HAP-1 (cell line): ENCODE measurements around the gene FHL3.

Source experiments
- DNase-seq, 2 experiments: peaks; one replicate each; pipeline ENCODE4 v3.0.0-alpha.2; 2016 to 2020; ENCODE audit warnings: low spot score in 2 of 2
- H3K27me3 ChIP-seq: fragments of 250-450 bp; sonication (Bioruptor Pico); 2 replicates; pipeline ENCODE4 v1.5.1; 2020; ENCODE audit warnings: low read depth, mild to moderate bottlenecking, moderate library complexity
- H3K36me3 ChIP-seq: fragments of 250-450 bp; sonication (Bioruptor Pico); replicated peaks from 2 replicates; pipeline ENCODE4 v1.5.1; 2020; ENCODE audit warnings: mild to moderate bottlenecking
- H3K4me1 ChIP-seq: fragments of 250-450 bp; sonication (Bioruptor Pico); 2 replicates; pipeline ENCODE4 v1.5.1; 2020; ENCODE audit warnings: mild to moderate bottlenecking
- H3K4me3 ChIP-seq: fragments of 250-450 bp; sonication (Bioruptor Pico); 2 replicates; pipeline ENCODE4 v1.5.1; 2020; ENCODE audit warnings: mild to moderate bottlenecking, moderate library complexity
- H3K9me3 ChIP-seq: fragments of 250-450 bp; sonication (Bioruptor Pico); 2 replicates; pipeline ENCODE4 v1.5.1; 2020; ENCODE audit warnings: mild to moderate bottlenecking, moderate library complexity
- in situ Hi-C: fragments of 300-500 bp; cut with MboI; formaldehyde crosslinking; loops from 3 replicates; pipeline ENCODE4 v1.14.3; 2020; ENCODE audit warnings: low sequenced_read_pairs, inconsistent platforms, mixed read lengths

The FHL3 gene

DNA sequence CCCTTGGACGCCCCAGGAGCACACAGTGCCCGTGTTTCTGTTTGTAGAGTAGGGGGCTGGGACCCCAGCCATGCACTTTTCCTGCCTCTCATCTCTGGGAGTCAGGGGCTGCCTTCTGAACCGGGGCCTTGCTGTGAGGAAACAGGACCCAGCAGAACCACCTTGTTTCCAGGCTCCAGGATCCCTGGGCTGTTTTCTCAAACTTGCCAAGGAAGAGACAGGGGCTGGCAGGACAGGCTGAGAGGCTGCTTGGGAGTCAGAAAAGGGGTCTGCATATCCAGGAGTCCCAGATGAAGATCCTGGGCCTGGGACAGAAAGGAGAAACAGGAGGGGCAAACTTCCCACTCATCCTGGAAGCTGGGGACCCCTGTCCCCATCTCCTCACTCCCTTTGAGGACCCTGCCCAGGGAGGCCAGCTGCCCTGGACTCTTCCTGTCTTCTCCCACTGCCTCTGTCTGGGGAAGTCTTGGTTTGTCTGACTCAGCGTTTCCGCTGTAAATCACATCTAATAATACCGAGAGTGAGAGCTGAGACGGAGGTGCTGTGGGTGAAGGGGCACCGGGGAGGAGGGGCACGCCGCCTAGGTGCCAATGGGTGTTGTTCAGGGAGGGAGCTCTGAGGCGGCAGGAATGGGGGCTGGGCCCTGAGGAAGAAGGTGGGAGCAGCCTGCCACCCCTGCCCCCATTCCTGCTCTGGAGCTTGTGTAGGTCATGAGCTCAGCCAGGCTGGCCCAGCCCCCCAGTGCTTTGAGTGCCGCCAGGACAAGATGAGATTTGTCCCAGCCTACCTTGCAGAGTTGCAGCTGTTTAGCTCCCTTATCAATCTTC lies 24.6 kb upstream of the FHL3 start:
- in situ Hi-C loops = loop anchor here (5.0 to 25.0 kb wide), 4 partner anchors 455 to 802 kb away; no protein-coding TSS in a partner anchor
- no peak overlapping the region for H3K4me3 ChIP-seq
- H3K36me3 ChIP-seq = peaks cover 11% of the 10 kb centered on the region
- no peaks in the 10 kb centered on the region for H3K4me1 ChIP-seq
- H3K9me3 ChIP-seq = no peaks in the 10 kb centered on the region
- H3K27me3 ChIP-seq = no peaks in the 10 kb centered on the region
- DNase-seq = no peak

DNA sequence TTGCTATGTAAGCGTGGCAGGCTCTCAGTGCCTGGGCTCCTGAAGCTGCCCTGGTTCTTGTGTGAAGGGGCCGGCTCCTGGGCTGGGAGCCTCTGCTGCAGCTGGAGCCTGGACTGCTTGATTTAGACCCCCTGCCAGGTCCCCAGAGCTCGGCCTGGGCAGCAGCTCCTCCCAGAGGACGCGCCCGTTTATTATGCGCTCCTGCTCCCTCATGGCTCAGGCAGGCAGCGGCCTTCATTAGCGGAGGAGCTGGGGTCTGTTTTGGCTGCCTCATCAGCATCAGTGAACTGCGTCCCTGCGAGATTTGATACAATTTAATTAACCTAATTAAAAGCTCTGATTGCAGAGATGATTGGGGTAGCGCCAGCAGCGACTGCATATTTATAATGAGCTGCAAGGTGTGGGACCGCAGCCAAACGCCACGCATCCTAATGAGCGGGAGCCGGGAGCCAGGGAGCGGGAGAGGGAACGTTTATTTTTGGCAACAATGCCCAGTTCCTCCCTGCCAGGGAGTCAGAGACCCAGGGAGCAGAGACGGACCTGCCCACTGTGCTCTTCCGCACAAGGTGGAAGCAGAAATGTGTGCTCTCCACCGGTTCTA lies 23.9 kb upstream of the FHL3 start:
- Histone ChIP-seq H3K4me1 (no peaks in the 10 kb centered on the region), H3K27me3 (no peaks in the 10 kb centered on the region), H3K4me3 (no peak overlapping the region), H3K9me3 (no peaks in the 10 kb centered on the region), H3K36me3 (peaks cover 15% of the 10 kb centered on the region)
- DNase-seq = peak; percentile 7 to 63
- in situ Hi-C loops = loop anchor here (5.0 to 25.0 kb wide), 3 partner anchors 456 to 803 kb away; no protein-coding TSS in a partner anchor

DNA sequence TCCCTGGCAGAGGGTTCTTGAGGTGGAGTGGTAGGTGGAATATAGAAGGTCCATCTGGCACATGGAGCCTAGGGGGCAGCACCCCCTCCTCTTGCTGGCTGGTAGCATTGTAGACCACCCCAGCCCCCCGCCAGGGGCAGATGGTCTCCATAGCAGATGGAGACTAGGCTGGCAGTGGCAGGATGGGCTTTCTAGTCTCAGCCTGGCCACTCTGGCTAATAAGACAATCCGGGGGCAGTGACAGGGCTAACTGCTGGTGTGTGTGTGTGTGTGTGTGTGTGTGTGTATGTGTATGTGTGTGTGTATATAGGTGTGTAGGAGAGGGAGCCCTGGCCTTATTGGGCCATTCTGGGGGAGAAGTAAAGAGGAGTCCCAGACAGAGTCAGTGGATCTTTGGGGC lies 23.4 kb upstream of the FHL3 start:
- Histone ChIP-seq H3K9me3 (no peaks in the 10 kb centered on the region), H3K27me3 (no peaks in the 10 kb centered on the region), H3K4me3 (no peak overlapping the region), H3K36me3 (peaks cover 20% of the 10 kb centered on the region), H3K4me1 (no peaks in the 10 kb centered on the region)
- in situ Hi-C loops = loop anchor here (5.0 to 25.0 kb wide), 3 partner anchors 456 to 804 kb away; no protein-coding TSS in a partner anchor
- no peak for DNase-seq

DNA sequence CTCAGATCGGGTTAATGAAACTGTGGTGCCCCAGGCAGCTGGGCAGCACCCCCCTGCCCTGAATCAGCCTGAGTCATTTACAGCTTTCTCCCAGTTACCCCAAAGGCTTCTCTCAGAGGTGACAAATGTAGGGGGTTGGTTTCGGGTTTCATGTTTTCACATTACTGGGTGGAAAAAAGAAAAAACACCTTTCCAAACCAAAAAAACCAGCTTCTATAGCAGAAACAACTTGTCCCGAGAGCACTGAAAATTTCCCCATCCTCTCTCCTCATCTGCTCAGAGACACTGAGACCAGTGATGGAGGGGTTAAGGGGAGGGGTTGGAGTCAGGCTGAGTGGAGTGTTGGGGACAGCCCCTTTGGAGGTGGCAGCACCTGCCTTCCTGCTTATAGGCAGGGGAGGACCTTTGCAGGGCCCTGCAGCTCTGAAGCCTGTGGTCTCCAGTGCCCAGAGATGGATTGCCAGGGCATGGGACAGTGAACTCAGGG lies 22.8 kb upstream of the FHL3 start:
- H3K4me1 ChIP-seq = no peaks in the 10 kb centered on the region
- DNase-seq = no peak
- H3K36me3 ChIP-seq = peaks cover 25% of the 10 kb centered on the region
- H3K27me3 ChIP-seq = no peaks in the 10 kb centered on the region
- in situ Hi-C loops = loop anchor here (5.0 to 25.0 kb wide), 3 partner anchors 457 to 804 kb away; no protein-coding TSS in a partner anchor
- no peaks in the 10 kb centered on the region for H3K9me3 ChIP-seq
- no peak overlapping the region for H3K4me3 ChIP-seq

DNA sequence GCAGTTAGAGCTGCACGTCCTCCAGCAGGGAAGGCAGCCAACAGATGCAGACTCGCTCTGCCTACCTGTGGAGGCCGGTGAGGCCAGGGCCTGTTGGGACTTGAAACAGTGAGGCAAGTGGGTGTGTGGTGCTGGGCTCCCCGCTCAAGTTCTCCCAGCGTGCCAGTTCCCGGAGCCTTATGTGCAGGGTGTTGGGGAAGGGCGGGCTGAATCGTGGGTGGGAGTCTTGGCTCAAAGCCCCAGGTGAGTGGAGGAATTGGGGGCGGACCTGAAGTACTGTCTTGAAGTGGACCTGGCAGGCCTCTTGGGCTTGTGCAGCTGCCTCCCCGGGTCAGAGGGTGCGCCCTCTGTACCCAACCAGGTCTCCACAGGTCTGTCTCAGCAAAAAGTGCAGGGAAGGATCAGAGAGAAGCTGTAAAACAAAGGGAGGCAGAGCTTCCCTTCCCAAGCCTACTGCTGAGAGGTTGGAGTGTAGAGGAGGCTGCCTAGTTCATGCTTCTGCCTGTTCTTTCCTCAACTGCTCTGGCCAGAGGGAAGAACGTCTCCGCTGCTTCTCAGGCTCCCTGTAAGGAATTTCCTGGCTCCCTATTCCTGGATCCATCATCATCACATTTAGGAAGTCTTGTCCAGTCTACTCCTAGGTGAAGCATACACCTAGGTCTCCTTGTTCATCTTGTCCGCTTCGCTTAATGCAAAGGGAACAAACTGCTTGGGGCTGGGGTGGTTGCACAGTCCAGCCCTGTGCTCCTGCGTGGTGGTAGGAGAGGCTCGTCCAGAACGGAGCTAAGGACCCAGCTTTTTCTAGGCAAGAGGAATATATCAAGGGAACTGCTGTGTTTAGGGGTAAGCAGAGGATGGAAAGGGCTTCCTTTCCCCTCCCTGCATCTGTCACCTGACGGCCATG lies 22.1 kb upstream of the FHL3 start:
- in situ Hi-C loops = loop anchor here (5.0 to 25.0 kb wide), 3 partner anchors 457 to 805 kb away; no protein-coding TSS in a partner anchor
- no peak for DNase-seq
- Histone ChIP-seq H3K36me3 (peaks cover 32% of the 10 kb centered on the region), H3K27me3 (no peaks in the 10 kb centered on the region), H3K4me3 (no peak overlapping the region), H3K4me1 (no peaks in the 10 kb centered on the region), H3K9me3 (no peaks in the 10 kb centered on the region)

DNA sequence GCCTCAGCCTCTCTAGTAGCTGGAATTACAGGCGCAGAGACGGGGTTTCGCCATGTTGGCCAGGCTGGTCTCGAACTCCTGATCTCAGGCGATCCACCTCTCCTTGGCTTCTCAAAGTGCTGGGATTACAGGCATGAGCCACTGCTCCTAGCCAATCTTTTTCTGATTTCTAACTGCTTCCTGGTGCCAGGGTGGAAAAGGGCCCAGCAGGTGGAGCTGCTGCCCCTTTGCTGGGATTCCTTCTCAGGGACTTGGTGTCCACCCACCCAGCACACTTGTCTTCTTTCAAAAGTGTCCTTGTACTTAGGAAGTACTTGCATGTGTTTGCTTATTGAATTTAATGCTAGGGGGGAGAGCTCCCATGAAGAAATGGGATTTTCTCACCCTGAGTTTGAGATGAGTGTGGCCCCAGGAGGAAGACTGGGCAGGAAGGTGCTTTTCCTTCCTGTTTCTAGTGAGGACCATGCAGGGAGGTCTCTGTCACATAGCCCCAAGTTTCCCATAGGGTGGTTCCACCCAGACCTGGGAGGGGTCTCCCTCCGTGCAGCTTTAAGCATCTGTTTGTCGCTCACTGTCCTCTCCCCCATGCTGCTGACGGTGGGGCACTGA lies 21.4 kb upstream of the FHL3 start:
- Histone ChIP-seq H3K27me3 (no peaks in the 10 kb centered on the region), H3K4me3 (no peak overlapping the region), H3K9me3 (no peaks in the 10 kb centered on the region), H3K4me1 (no peaks in the 10 kb centered on the region), H3K36me3 (peaks cover 38% of the 10 kb centered on the region)
- peak; percentile 40 to 72 for DNase-seq
- in situ Hi-C loops = loop anchor here (5.0 to 25.0 kb wide), 3 partner anchors 458 to 806 kb away; no protein-coding TSS in a partner anchor

DNA sequence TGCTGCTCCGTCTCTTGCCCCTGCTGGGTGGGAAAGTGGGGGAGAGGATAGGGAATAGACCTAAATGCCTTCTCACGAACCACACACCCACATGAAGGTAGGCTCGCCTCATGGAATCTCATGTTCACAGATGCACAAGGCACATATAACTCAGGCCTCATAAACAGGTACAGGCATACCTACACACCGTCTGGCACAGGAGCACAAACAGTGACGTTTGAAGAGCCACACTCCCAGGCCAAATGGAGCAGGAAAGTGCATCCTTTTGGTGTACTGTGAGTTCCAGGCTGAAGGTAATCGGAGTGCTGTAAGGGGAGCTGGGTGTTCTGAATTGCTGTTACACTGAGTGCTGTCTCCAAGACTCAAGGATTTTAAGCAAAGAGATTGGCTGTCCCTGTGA lies 20.4 kb upstream of the FHL3 start:
- peaks cover 47% of the 10 kb centered on the region for H3K36me3 ChIP-seq
- H3K4me1 ChIP-seq = no peaks in the 10 kb centered on the region
- DNase-seq = no peak
- no peaks in the 10 kb centered on the region for H3K27me3 ChIP-seq
- in situ Hi-C loops = loop anchor here (5.0 to 25.0 kb wide), 3 partner anchors 459 to 807 kb away; no protein-coding TSS in a partner anchor
- H3K9me3 ChIP-seq = no peaks in the 10 kb centered on the region
- H3K4me3 ChIP-seq = no peak overlapping the region

DNA sequence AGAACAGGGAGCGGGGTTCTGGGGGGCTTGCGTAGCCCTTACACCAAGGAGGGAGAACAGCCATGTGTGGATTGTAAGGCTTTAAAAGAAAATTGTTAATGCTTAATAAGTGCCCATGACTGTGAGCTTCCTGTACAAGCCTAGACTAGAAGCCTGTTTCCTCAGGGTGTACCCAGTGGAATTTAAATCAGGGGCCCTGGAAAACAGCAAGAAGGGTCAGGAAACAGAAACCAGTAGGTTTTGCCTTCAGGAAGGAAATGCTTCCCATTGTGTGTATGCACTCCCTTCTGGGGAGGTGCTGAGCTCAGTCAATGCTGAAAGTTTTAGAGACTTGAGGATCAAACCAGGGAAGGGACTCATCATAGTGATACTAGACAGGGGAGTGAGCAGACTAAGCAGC lies 19.9 kb upstream of the FHL3 start:
- H3K36me3 ChIP-seq = peaks cover 51% of the 10 kb centered on the region
- H3K9me3 ChIP-seq = no peaks in the 10 kb centered on the region
- DNase-seq = no peak
- in situ Hi-C loops = loop anchor here (5.0 to 25.0 kb wide), 3 partner anchors 460 to 807 kb away; no protein-coding TSS in a partner anchor
- no peak overlapping the region for H3K4me3 ChIP-seq
- no peaks in the 10 kb centered on the region for H3K4me1 ChIP-seq
- no peaks in the 10 kb centered on the region for H3K27me3 ChIP-seq

DNA sequence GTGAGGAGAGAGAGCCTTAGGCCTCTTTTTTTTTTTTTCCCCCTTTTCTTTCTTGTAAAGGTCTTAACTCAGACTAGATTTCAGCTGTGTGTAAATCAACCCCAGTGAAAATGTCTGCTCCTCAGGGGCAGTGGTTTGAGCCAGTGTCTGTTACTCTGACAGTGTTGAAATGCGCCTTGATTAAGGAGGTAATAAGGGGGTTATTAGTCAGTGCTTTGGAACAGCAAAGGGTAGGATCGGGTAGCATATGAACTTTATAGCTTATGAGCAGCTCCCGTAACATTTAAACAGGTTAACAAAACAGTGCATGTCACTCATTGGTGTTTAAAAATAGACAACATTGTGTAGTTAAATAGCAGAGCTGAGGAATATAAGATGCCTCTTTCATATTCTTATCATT lies 17.5 kb upstream of the FHL3 start:
- Histone ChIP-seq H3K4me3 (no peak overlapping the region), H3K36me3 (peaks cover 76% of the 10 kb centered on the region), H3K9me3 (no peaks in the 10 kb centered on the region), H3K27me3 (no peaks in the 10 kb centered on the region), H3K4me1 (no peaks in the 10 kb centered on the region)
- in situ Hi-C loops = loop anchor here (10.0 kb wide), 1 partner anchor 462 kb away; no protein-coding TSS in a partner anchor
- DNase-seq = no peak

DNA sequence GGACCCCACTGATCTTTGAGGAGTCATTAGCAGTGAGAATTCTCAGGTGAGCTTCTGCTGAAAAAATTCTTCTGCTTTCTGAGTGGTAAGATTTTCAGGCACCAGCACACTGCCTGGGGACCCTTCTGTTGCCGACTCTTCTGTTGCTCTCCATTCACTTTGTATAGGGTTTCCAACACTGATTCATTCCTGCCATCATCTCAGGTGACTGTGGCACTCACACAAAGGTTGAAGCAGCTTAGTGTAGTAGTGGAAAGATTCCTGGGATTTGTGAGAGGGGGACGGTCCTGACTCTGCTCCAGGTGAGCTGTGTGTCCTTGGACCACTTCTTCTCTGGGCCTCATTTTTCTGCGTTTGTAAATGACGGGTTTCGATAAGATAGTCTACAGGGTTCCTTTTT lies 16.7 kb upstream of the FHL3 start:
- Histone ChIP-seq H3K9me3 (no peaks in the 10 kb centered on the region), H3K27me3 (no peaks in the 10 kb centered on the region), H3K4me3 (no peak overlapping the region), H3K4me1 (no peaks in the 10 kb centered on the region), H3K36me3 (peaks cover 82% of the 10 kb centered on the region)
- in situ Hi-C loops = loop anchor here (10.0 kb wide), 1 partner anchor 463 kb away; no protein-coding TSS in a partner anchor
- no peak for DNase-seq

DNA sequence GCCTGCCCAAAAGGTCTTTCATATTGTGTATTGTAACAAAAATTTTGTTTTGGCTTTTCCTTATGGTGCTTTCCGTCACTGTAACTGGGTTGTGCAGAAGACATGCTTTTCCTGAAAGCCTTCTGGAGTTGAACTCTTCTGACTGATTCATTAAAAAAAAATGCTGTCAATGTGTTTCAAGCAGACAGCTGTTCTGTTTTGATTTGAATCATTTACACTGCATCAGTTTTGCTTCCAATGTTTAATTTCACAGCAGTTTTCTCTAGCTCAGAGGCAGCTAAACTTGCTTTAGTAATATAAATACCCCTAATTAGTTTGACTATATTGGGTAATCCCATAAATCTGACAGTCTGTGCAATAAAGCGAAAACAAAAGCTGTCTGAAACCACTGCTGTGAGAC lies 15.1 kb upstream of the FHL3 start:
- no peaks in the 10 kb centered on the region for H3K9me3 ChIP-seq
- no peak for DNase-seq
- H3K4me1 ChIP-seq = no peaks in the 10 kb centered on the region; the same call in 1 of the 2 replicates
- in situ Hi-C loops = loop anchor here (10.0 kb wide), 1 partner anchor 464 kb away; no protein-coding TSS in a partner anchor
- H3K27me3 ChIP-seq = no peaks in the 10 kb centered on the region
- no peak overlapping the region for H3K4me3 ChIP-seq
- peaks cover 90% of the 10 kb centered on the region for H3K36me3 ChIP-seq

DNA sequence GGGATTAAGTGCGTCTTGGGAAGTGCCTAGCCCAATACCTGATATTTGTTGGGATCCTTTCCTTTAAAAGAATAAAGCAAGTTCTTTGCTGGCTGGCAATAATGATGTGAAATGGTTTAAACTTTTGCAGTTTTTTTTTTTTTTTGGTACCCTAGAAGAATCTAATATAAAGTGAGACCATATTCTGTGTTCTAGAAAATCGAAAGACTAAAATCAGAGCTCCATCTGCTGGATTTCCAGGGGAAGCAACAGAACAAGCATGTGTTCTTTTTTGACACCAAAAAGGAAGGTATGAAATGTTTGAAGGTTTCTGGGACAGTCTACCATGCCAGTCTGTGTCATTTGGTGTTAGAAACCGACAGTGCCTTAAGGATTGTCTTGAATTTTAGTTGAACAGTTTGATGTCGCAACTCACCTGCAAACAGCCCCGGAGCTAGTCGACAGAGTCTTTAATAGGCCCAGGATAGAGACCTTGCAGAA lies 13.6 kb upstream of the FHL3 start:
- Histone ChIP-seq H3K4me3 (no peak overlapping the region), H3K9me3 (no peaks in the 10 kb centered on the region), H3K4me1 (peaks cover 4% of the 10 kb centered on the region), H3K27me3 (no peaks in the 10 kb centered on the region), H3K36me3 (peaks cover 87% of the 10 kb centered on the region)
- in situ Hi-C loops = no loop called here
- DNase-seq = peak in 1 of 2 experiments; percentile 27
